Measurements from ENCODE around the gene ABO. TPM values are rescaled to one million over a fixed set of nuclear protein-coding genes. Genes with fewer than 3 reads are reported as not detected.
A peak's percentile ranks its signal among the peaks of the same experiment; 100 is the strongest.
"Not testable (repeated sequence)": the region's sequence is repeated elsewhere in the genome, so short reads cannot be mapped to it uniquely, and the experiment has no call there.

Gene ABO
- total RNA-seq, 1 donor from 2014 or later, result 0.79 TPM

DNA sequence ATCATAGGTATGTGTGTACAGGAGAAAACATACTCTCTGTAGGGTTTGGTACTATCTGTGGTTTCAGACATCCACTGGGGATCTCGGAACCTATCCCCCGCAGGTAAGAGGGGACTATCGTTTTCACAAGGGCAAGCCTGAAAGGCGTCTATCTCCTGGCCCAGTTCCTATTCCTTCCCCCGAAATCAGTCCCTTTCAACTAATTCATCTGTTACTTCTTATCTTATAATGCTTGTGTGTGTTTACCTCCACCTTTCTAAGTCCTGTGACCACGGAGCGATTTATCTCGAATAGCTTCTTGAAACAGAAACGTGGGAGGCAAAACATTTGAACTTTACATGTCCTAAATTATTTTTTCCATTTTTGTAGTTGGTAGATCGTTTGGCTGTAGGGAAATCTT is 11.4 kb downstream of the ABO start:
- no peak for DNase-seq (ENCODE audit: low read depth in 2 of 2)

DNA sequence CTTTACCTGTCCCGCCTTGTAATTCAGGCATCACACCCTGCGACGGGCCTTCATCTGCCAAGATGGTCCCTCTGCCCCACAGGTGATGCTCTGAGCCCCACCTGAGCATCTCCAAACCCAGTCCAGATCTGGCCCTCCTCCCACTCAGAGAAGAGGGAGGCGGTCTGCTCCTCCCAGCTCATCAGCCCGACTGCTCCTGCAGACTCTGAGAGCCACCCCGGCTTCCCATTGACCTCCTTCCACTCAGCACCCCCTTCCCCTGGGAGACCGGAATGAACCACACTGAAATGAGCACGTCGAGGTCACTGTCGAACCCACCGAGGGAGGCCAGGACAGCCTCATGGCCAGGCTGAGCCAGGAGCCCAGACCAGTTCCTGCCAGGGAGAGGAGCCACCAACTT is 12.8 kb downstream of the ABO start:
- DNase-seq (ENCODE audit: low read depth in 2 of 2), result no peak

GRCh38 chr9:133261753-133262120 is 13.3 kb downstream of the ABO start:
- no peak for DNase-seq (ENCODE audit: low read depth in 2 of 2)

GRCh38 chr9:133261103-133261752 is 13.8 kb downstream of the ABO start:
- DNase-seq (ENCODE audit: low read depth in 2 of 2), result no peak

DNA sequence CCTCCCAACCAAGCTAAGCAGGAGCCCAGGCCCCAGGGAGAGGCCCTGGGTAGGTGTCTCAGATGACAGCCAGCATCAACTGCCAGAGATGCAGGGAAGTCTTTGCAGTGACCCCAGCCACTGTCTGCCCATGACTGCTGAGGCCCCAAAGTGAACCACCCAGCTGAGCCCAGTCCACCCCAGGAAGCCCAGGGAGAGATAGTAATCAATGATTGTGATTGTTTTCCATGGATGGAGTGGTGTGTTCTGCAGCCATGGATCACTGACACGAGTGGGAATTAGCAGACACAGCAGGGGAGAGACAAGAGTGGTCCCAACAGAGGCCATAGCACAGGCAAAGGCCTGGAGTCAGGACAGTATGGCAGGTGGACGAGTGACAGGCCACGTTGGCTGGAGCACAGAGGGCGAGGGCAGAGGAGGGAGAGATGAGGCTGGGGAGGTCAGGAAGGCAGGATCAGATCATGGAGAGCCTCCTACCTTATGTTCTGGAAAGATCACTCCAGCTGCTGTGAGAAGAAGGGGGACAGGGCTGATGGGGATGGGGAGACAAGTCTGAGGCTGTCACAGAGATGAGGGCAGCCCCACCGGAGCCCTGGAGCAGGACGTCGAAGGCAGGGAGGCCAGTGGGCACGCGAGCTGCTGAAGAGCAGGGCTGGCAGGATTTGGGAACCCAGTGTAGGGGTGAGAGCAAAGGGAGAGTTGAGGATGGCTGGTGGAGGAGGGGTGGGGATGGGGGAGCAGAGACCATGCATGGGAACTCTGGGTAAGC is 14.5 kb downstream of the ABO start:
- DNase-seq (ENCODE audit: low read depth in 2 of 2), result no peak

DNA sequence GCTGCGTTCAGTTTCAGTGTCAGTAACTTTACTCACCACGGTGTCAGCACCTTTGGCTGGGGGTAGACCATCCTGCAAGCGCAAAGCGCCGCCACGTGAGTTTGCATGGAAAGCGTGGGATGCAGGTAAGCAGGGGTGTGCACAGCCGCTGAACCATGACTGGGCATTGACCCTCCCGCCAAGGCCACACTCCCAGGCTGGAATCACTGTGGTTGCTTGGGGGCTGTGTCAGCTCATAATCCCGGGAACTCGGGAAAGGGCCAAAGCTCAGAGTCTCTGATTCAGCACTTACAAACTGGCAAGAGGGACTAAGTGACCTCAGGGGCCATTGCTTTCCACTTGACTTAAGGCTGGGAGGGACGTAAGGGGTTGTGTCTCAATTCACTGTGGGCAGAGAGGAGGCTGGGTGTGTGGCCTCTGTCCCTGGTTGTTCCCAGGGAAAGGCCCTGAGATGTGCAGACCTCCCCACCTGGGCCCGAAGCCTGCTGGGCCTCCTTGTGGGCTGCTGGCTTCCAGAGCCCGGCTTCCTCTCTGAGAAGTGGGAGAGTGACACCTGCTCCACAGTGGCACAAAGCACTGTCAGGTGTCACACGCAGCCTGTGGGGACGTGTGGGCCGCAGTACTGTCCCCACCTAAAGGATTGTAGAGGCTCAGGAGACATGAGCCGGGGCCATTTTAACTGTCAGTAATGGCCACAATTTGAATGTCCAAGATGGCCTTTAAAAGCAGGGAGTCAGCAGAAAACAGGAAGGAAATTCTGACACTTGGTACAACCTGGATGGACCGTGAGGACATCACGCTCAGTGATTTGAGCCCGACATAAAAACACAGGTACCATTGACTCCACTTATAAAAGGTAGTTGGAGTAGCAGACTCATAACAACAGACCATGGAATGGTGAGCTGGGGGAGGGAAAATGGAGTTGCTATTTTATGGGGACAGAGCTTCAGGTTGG is 16.7 kb downstream of the ABO start:
- peak in 1 of 2 donors; percentile 26 for DNase-seq (ENCODE audit: low read depth in 2 of 2)

GRCh38 chr9:133257465-133257956 is 17.5 kb downstream of the ABO start:
- peak in 1 of 2 donors; percentile 94 for DNase-seq (ENCODE audit: low read depth in 2 of 2)

GRCh38 chr9:133256686-133257091 is 18.3 kb downstream of the ABO start:
- peak in 1 of 2 donors; percentile 81 for DNase-seq (ENCODE audit: low read depth in 2 of 2)

GRCh38 chr9:133256136-133256461 is 18.9 kb downstream of the ABO start:
- DNase-seq (ENCODE audit: low read depth in 2 of 2), result no peak

- no peak for DNase-seq (ENCODE audit: low read depth in 2 of 2)
Measured at GRCh38 chr9:133255371-133256135, 19.4 kb downstream of the ABO start.

DNA sequence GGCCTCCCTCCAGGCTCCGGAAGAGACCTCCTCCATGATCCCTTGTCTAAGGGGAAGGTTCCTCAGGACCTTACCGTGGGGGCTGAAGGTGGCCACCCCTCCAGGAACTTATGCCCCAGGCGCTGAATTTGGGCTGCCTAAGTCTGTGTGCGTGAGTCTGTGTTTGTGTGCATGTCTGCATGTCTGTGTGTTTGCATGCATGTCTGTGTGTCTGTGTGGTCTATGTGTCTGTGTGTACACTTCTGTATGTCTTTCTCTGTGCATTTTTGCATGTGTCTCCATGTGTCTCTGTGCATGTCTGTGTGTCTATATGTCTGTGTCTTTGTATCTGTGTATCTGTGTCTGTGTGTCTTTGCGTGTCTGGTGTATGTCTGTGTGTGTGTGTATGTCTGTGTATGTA is 20.5 kb downstream of the ABO start:
- no peak for DNase-seq (ENCODE audit: low read depth in 2 of 2)

DNA sequence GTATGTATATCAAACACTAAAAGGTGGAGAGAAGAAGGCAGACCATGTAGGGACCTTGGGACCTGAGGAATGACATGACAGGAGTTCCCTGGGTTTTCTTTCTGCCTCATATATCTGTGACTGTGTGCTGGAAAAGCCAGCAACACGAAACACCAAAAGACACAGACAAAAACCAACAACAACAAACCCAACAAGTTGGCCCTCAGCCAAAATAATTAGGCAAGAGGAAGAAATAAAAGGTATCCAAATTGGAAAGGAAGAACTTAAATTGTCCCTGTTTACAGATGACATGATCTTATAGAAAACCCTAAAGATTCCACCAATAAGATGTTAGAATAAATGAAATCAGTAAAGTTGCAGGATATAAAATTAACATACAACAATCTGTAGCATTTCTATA is 21.7 kb downstream of the ABO start:
- no peak for DNase-seq (ENCODE audit: low read depth in 2 of 2)

GRCh38 chr9:133252301-133253020 is 22.5 kb downstream of the ABO start:
- DNase-seq (ENCODE audit: low read depth in 2 of 2), result no peak

DNA sequence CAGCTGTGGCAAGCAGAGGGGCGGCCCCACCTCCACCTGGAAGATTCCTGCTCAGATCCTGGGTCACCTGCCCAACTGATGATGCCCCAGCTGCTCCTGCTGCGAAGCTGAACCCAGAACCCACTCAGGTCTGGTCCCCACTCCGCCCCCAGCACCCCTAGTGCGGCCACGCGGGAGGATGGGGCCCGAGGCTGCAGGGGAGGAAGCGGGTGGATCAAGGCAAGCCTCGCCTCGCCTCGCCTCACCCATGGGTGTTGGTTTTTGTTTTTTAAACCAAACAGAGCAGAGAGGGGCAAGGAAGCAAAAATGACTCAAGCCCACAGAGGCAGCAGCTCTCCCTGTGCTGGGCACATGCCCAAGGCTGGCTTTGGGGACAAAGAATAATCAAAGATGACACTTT is 23.2 kb downstream of the ABO start:
- no peak for DNase-seq (ENCODE audit: low read depth in 2 of 2)

DNA sequence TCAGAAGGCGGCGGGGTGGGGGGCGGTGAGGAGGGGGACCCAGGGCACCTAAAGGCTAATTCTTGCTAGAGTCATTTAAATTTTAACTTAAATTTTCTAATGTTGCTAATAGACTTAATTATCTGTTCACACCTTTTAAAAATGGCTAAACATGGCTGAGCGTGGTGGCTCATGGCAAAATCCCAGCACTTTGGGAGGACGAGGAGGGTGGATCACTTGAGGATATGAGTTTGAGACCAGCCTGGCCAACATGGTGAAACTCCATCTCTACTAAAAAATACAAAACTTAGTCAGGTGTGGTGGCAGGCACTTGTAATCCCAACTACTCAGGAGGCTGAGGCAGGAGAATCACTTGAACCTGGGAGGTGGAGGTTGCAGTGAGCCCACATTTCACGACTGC is 23.8 kb downstream of the ABO start:
- DNase-seq (ENCODE audit: low read depth in 2 of 2), result not testable (repeated sequence)

GRCh38 chr9:133250741-133251170 is 24.2 kb downstream of the ABO start:
- no peak for DNase-seq (ENCODE audit: low read depth in 2 of 2)

- no peak for DNase-seq (ENCODE audit: low read depth in 2 of 2)
Measured at GRCh38 chr9:133249337-133249736, 25.7 kb downstream of the ABO start.

- no peak for DNase-seq (ENCODE audit: low read depth in 2 of 2)
Measured at GRCh38 chr9:133248726-133249295, 26.2 kb downstream of the ABO start.

GRCh38 chr9:133247632-133248031 is 27.4 kb downstream of the ABO start:
- DNase-seq (ENCODE audit: low read depth in 2 of 2), result no peak

- DNase-seq (ENCODE audit: low read depth in 2 of 2), result no peak
Measured at GRCh38 chr9:133246991-133247390, 28.0 kb downstream of the ABO start.

Data from lung microvascular endothelial cell (primary cell).